HEK293 (cell line): ENCODE data around the gene DPCD.

Experiments used
- HIC1 ChIP-seq: fragments of 450-650 bp; formaldehyde crosslinking; IDR thresholded peaks from 2 replicates; pipeline ENCODE4 v1.5.1; 2016; ENCODE audit warnings: missing biosample characterization, missing genetic modification characterization
- SALL2 ChIP-seq: fragments of 450-650 bp; formaldehyde crosslinking; IDR thresholded peaks from 2 replicates; pipeline ENCODE4 v1.5.0; 2017; ENCODE audit warnings: missing biosample characterization, mild to moderate bottlenecking, missing genetic modification characterization, borderline replicate concordance
- SETDB1 ChIP-seq: IDR thresholded peaks from one replicate; pipeline ENCODE4 v1.6.1; 2017; ENCODE audit warnings: mild to moderate bottlenecking, low read length, moderate library complexity, mixed read lengths; ENCODE audit not compliant: insufficient read length
- TCF7L2 ChIP-seq: IDR thresholded peaks from 2 replicates; pipeline ENCODE4 v1.6.1; 2011; ENCODE audit warnings: low read depth, mild to moderate bottlenecking, inconsistent platforms, low read length, moderate library complexity, borderline replicate concordance
- TSHZ1 ChIP-seq: fragments of 450-650 bp; formaldehyde crosslinking; IDR thresholded peaks from 2 replicates; pipeline ENCODE4 v1.5.1; 2016; ENCODE audit warnings: missing biosample characterization, missing genetic modification characterization, borderline replicate concordance
- ZBTB26 ChIP-seq: fragments of 450-650 bp; formaldehyde crosslinking; optimal IDR thresholded peaks from 2 replicates; pipeline ENCODE3; 2016; ENCODE audit warnings: missing biosample characterization, mild to moderate bottlenecking, missing genetic modification characterization
- ZBTB48 ChIP-seq: fragments of 450-650 bp; formaldehyde crosslinking; IDR thresholded peaks from 2 replicates; pipeline ENCODE4 v1.5.1; 2016; ENCODE audit warnings: missing biosample characterization, missing genetic modification characterization
- ZIC2 ChIP-seq: fragments of 450-650 bp; formaldehyde crosslinking; IDR thresholded peaks from 2 replicates; pipeline ENCODE4 v1.5.1; 2016; ENCODE audit warnings: missing biosample characterization, missing genetic modification characterization
- ZNF221 ChIP-seq: fragments of 450-650 bp; formaldehyde crosslinking; IDR thresholded peaks from 2 replicates; pipeline ENCODE4 v1.5.1; 2017; ENCODE audit warnings: missing biosample characterization, missing genetic modification characterization, borderline replicate concordance

GRCh38 chr10:101612872-101613271, 24.8 kb downstream of the DPCD start:
- TF ChIP-seq ZNF221 (tag by site-specific recombination) (no peak), ZBTB48 (no peak), ZBTB26 (tag by site-specific recombination) (no peak), ZIC2 (no peak), HIC1 (no peak), TCF7L2 (no peak), TSHZ1 (tag by site-specific recombination) (no peak), SALL2 (tag by site-specific recombination) (no peak), SETDB1 (no peak)
